Fibroblast of upper back skin (primary cell): Measurements from ENCODE around the gene KLK6.

Source experiments
- DNase-seq: peaks from one replicate; pipeline ENCODE4 v3.0.0-alpha.2; 2013

KLK6 gene

DNA sequence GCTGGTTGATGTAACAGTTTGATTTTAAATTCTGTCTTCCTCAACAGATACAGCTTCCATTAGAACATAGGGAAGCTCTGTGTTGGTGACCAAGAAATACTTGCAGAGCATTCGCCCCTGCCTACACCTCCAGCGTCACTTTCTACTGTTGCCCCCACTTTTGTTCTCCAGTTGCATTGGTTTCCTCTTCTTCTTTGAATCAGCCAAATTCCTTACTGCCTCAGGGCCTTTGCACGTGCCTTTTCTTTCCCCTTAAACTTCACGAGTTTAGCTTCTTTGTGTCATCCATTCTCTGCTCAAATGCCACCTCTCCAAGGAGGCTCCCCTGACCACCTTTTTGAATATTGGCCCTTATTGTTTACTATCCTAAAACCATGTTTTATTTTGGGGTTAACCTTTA is 22.3 kb downstream of the KLK6 start:
- no peak for DNase-seq

- DNase-seq, result no peak
Observed at GRCh38 chr19:50944795-50945194, 24.6 kb downstream of the KLK6 start.

- no peak for DNase-seq
Observed at GRCh38 chr19:50943074-50943828, 26.1 kb downstream of the KLK6 start.

DNA sequence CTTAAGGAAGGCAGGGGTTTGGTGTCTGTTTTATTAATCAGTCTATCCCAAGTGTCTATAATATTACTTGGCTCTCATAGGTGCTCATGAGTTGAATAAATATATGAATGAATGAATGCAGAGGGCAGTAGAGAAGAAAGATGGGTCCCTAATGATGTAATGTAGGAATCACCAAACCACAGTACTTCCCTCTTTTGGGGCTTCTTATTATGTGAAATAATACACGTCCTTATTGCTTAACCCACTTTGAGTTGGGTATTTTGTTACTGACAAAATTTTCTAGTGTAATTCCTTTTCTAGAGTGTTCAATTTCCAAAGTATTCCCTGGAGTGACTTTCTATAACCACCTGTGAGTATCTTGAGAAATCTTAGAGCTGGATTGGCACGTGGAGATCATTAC is 29.8 kb downstream of the KLK6 start:
- no peak for DNase-seq

- DNase-seq, result no peak
Observed at GRCh38 chr19:50933640-50934039, 35.8 kb downstream of the KLK6 start.

DNA sequence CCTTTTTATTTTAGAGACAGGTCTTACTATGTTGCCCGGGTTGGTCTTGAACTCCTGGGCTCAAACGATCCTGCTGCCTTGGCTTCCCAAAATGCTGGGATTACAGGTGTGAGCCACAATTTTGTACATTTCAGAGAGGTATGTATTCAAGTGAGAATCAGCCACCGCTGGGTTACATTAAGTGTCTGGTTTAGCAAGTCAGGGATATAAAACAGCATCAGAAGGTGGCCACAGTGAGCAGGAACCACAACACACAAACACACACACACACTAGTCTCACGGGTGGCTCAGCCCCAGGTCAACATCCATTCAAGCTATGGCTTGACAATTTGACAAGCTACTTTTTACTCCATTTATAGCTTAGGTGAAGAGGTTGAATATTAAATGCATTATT is 36.7 kb downstream of the KLK6 start:
- DNase-seq, result no peak

DNA sequence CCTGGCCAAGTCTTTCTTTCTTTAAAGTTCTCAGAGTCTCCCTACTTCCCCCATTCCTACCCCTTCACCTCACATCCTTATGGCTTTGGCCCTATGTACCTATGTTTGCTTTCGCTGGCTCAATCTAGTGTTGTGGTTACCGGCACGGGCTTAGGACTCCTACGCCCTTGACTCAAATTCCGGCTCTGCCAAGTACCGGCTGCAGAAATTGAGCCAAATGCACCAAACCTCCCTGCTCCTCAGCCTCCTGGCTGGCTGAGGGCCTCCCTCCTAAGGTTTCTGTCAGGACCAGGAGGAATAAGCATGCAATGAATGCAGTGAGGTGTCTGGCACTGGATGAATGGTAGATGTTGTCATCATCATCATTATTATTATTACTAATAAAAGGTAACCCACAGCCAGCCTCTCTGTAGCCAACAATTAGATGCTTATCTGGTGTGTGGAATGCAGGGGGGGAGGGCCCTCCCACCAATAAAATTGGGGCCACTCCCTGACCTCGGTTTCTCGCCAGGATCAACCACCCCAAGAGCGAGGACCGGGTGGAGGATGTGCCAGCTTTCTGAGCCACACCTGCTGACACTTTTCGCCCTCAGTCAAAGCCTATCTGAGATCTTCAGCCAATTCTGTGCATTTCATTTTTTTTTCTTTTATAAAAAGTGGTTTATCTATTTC is 37.2 kb downstream of the KLK6 start:
- no peak for DNase-seq

DNA sequence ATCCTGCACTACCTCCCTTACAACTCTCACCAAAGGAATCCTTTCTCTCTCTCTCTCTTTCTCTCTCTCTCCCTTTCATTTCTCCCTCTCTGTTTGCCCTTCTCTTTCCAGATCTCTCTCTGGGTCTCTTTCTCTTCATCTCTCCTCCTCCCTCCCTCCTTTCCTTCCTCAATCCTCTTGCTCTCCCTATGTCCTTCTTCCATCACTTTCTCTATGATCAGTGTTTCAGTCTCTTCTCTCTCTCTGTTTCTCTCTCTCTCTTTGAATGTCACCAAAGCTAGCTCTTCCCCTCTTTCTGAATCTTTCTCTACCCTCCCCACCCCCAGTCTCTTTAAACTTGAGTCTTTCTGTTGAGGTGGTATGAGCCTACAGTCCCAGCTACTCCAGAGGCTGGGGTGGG is 38.4 kb downstream of the KLK6 start:
- no peak for DNase-seq

DNA sequence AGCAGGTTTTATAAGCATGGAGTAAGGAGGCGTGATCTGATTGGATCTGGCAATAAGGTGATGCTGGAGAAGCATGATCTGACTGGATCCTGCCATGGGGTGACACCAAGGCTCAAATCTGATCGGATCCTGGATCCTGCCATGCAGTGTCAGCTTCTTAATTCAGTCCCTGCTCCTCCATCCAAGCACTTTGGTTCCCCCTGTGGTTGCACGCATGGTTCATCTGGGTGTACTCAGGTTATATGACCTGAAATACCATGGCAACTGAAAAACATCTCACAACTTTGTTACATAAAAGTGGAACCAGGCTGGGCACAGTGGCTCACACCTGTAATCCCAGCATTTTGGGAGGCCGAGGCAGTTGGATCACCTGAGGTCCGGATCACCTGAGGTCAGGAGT is 40.6 kb downstream of the KLK6 start:
- DNase-seq, result no peak

- no peak for DNase-seq
Observed at GRCh38 chr19:50926144-50926543, 43.2 kb downstream of the KLK6 start.

GRCh38 chr19:50925734-50926133 is 43.7 kb downstream of the KLK6 start:
- no peak for DNase-seq

DNA sequence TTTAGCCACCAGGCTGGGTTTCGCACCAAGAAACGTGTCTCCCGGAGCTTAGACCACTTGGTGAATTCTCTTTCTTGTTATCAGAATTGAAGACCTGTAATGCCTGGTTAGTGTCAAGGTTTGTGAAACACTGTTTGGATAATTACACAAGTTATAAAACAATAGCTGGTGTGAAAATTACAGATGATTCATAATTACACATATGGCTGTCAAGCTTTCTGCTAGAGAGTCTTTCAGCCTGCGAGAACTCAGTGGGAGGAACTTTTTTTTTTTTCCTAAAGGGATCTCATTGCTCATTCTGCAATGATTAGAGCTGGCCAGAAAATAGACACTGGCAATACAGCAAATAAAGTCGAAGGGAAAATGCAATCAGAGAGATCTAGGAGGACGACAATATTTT is 44.8 kb downstream of the KLK6 start:
- DNase-seq, result no peak

DNA sequence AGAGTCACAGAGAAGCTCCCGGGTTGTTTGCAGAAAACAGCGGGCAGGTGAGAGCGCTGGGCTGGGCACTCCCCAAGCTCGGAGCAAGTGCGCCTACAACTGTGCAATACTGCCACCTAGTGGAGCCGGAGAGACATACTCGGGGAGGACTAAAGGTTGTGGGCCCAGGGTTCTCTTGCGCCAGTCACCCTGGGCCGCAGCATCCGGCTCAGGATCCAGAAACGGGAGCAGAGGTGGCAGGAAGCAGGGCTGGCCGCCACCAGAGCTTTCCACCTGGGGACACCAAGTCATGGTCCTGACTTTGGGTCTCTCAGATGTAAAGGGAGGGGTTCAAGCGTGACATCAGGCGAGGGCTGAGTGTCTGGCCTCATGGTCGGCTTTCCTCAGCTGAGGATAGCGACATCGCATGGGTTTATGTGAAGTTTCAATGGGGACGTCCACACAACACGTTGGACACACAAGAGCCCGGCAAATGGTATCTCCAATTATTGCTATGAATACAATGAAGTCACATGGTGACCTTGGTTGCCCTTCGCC is 47.0 kb downstream of the KLK6 start:
- DNase-seq, result peak; percentile 71

GRCh38 chr19:50921426-50922316 is 47.7 kb downstream of the KLK6 start:
- no peak for DNase-seq

DNA sequence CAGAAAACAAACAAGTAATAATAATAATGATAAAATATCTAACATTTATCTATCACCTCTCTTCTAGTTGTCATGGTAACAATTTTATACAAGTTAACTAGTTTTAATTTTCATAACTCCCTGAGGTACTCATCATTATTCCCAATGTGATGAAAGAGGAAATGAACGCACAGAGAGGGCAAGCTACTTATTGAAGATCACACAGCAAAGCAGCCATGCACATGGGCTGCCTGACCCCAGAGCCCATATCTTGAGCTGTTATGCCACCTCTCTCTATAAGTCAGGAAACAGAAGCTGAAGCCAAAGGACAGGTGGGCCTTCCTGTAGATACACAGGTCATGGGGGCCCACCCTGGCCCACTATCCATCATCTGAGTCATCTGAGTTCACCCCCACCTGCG is 53.3 kb downstream of the KLK6 start:
- DNase-seq, result no peak

GRCh38 chr19:50912727-50913716 is 56.4 kb downstream of the KLK6 start:
- no peak for DNase-seq

GRCh38 chr19:50912102-50912599 is 57.2 kb downstream of the KLK6 start:
- no peak for DNase-seq

- no peak for DNase-seq
Observed at GRCh38 chr19:50911206-50912101, 57.9 kb downstream of the KLK6 start, which contains the start of gene KLK4. TSS of gene KLK4 (minus strand) at chr19:50911395. CDS start at chr19:50910738, 657 bp downstream.

DNA sequence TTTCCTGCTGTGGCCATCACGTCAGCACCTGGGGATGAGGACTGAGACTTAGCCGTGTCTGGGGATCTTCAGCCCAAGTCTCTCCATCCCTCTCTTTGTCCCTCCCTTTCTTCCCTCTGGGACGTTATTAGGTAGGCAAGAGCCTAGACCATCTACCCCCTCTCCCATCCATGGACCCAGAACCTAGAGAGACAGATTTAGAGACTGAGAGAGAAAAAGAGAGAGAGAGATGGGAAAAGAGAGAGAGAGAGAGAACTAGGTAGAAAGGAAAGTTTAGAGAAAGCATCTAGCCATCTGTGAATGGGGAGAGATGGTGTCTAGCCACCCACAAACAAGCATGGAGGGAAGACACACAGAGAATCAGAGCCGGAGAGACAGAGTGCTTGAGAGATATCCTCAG is 58.7 kb downstream of the KLK6 start:
- no peak for DNase-seq

GRCh38 chr19:50909240-50910070 is 59.9 kb downstream of the KLK6 start:
- DNase-seq, result peak; percentile 10
